ENCODE data around the gene SOCS2. TPM values are rescaled to one million over a fixed set of nuclear protein-coding genes. Genes with fewer than 3 reads are reported as not detected.

Gene SOCS2
- total RNA-seq, 6 experiments from 2014 or later, result 0.75 to 17.4 (median 12.7) TPM

- no peak for ATAC-seq
- H3K36me3 ChIP-seq, result no peaks in the 10 kb centered on the region
- H3K9me3 ChIP-seq, result no peaks in the 10 kb centered on the region
- no peaks in the 10 kb centered on the region for H3K4me1 ChIP-seq
- no peak for TF ChIP-seq CTCF (IDR thresholded peaks at IDR 0.05)
- TF ChIP-seq POLR2A (IDR thresholded peaks at IDR 0.05), result no peak
- no peak overlapping the region for H3K4me3 ChIP-seq
- intact Hi-C loops (cut with DNase I), result no loop called here
- H3K27ac ChIP-seq, result no peak overlapping the region
- no peak for DNase-seq
- no peaks in the 10 kb centered on the region for H3K27me3 ChIP-seq
- WGBS (ENCODE audit: insufficient coverage, low coverage, low lambda C conversion rate, missing lambda C conversion rate), result 75% methylated on average over 5 of the region's 5 CpGs
Measured at GRCh38 chr12:93533310-93533709, 39.2 kb upstream of the SOCS2 start.

GRCh38 chr12:93536111-93536765 lies 36.2 kb upstream of the SOCS2 start:
- no peaks in the 10 kb centered on the region for H3K36me3 ChIP-seq
- intact Hi-C loops (cut with DNase I), result no loop called here
- H3K9me3 ChIP-seq, result no peaks in the 10 kb centered on the region

GRCh38 chr12:93536766-93537488 lies 35.5 kb upstream of the SOCS2 start:
- Histone ChIP-seq H3K4me3 (no peak overlapping the region), H3K27ac (no peak overlapping the region), H3K27me3 (no peaks in the 10 kb centered on the region), H3K36me3 (no peaks in the 10 kb centered on the region), H3K4me1 (peaks cover 0 to 9% (median 2%) of the 10 kb centered on the region in 4 donors), H3K9me3 (no peaks in the 10 kb centered on the region)
- 51% methylated on average over 5 of the region's 5 CpGs for WGBS (ENCODE audit: insufficient coverage, low coverage, low lambda C conversion rate, missing lambda C conversion rate)
- intact Hi-C loops (cut with DNase I), result no loop called here
- ATAC-seq (no peak), DNase-seq (no peak)
- TF ChIP-seq POLR2A (IDR thresholded peaks at IDR 0.05) (no peak), CTCF (IDR thresholded peaks at IDR 0.05) (no peak)

More at GRCh38 chr12:93536111-93536765, 36.2 kb upstream of the SOCS2 start:
- ATAC-seq (no peak), DNase-seq (no peak)
- WGBS (ENCODE audit: insufficient coverage, low coverage, low lambda C conversion rate, missing lambda C conversion rate), result 50% methylated on average over 1 of the region's 2 CpGs
- Histone ChIP-seq H3K4me1 (peaks cover 0 to 6% (median under 1%) of the 10 kb centered on the region in 4 donors), H3K27me3 (no peaks in the 10 kb centered on the region), H3K27ac (no peak overlapping the region), H3K4me3 (no peak overlapping the region)
- TF ChIP-seq POLR2A (IDR thresholded peaks at IDR 0.05) (no peak), CTCF (IDR thresholded peaks at IDR 0.05) (no peak)

- intact Hi-C loops (cut with DNase I), result no loop called here
- no peak for DNase-seq
- TF ChIP-seq CTCF (IDR thresholded peaks at IDR 0.05) (no peak), POLR2A (IDR thresholded peaks at IDR 0.05) (no peak)
- no peak for ATAC-seq
- H3K36me3 ChIP-seq, result no peaks in the 10 kb centered on the region
- 93% methylated on average over 5 of the region's 5 CpGs for WGBS (ENCODE audit: insufficient coverage, low coverage, low lambda C conversion rate, missing lambda C conversion rate)
- H3K4me3 ChIP-seq, result no peak overlapping the region
- H3K9me3 ChIP-seq, result no peaks in the 10 kb centered on the region
- no peaks in the 10 kb centered on the region for H3K27me3 ChIP-seq
- peaks cover 0 to 17% (median 6%) of the 10 kb centered on the region in 4 donors for H3K4me1 ChIP-seq
- no peak overlapping the region for H3K27ac ChIP-seq
Measured at GRCh38 chr12:93537769-93538168, 34.7 kb upstream of the SOCS2 start.

Data from right lobe of liver (tissue), 6 donors.